ENCODE measurements around the gene BSN. TPM values are rescaled to one million over a fixed set of nuclear protein-coding genes. Genes with fewer than 3 reads are reported as not detected.

Gene BSN, protein sequence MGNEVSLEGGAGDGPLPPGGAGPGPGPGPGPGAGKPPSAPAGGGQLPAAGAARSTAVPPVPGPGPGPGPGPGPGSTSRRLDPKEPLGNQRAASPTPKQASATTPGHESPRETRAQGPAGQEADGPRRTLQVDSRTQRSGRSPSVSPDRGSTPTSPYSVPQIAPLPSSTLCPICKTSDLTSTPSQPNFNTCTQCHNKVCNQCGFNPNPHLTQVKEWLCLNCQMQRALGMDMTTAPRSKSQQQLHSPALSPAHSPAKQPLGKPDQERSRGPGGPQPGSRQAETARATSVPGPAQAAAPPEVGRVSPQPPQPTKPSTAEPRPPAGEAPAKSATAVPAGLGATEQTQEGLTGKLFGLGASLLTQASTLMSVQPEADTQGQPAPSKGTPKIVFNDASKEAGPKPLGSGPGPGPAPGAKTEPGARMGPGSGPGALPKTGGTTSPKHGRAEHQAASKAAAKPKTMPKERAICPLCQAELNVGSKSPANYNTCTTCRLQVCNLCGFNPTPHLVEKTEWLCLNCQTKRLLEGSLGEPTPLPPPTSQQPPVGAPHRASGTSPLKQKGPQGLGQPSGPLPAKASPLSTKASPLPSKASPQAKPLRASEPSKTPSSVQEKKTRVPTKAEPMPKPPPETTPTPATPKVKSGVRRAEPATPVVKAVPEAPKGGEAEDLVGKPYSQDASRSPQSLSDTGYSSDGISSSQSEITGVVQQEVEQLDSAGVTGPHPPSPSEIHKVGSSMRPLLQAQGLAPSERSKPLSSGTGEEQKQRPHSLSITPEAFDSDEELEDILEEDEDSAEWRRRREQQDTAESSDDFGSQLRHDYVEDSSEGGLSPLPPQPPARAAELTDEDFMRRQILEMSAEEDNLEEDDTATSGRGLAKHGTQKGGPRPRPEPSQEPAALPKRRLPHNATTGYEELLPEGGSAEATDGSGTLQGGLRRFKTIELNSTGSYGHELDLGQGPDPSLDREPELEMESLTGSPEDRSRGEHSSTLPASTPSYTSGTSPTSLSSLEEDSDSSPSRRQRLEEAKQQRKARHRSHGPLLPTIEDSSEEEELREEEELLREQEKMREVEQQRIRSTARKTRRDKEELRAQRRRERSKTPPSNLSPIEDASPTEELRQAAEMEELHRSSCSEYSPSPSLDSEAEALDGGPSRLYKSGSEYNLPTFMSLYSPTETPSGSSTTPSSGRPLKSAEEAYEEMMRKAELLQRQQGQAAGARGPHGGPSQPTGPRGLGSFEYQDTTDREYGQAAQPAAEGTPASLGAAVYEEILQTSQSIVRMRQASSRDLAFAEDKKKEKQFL (N-terminal part only)
- 10 to 100 TPM in 1 of 2 donors, under 1 TPM in 1; 0.82 to 11.6 TPM for total RNA-seq

DNA sequence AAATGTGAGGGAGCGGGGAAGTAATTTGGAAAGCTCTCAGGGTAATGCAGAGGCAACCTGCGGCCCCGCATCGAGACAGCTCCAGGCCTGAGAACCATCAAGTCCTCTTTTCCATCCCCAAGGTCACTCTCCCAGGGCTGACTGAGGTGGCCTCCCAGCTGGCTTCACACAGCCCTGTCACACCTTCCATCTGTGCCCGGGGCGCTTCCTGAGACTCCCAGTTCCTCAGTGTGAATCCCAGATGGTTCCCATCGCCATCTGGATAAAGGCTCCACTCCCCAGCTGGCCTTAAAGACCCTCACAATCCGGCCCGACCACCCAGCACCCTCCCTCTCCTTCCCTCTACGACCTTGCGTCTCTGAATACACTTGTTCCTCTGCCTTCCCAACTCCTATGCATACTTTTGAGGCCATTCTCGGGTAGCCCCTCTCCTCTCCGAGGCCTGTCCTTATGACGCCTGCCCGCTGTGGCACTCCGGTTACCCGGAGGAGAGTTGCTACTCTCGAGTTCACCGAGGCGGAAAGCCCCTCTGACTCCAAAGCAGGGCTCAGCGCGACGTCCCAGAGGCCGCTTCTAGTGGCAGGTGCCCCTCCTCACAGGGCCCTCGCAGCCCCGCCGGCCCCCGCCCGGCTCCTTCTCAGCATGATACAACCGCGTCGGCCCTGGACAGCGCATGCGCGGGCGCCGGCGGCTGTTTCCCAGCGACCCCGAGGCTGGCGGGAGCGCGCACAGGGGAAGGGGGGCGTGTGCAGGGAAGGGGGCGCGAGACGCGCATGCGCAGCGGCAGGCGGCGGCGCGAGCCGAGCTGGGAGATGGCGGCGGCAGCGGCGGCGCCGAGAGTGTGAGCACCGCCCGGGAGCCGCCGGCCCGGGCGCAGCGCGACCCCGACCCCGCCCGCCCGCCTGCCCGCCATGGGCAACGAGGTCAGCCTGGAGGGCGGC is at the start of gene BSN:
Gene BSN (plus strand): TSS at position 786 of the 941 bp plus-strand sequence. CDS start 126 bp downstream, at position 912.
- peak; percentile 85 for DNase-seq (ENCODE audit: low spot score)
- intact Hi-C loops (cut with DNase I), result no loop called here
- Histone ChIP-seq H3K27ac (peak within 1 kb of the TSS; percentile 69 to 73), H3K36me3 (no peaks in the 10 kb centered on the region), H3K4me1 (replicated peaks) (peaks cover 7% of the 10 kb centered on the region), H3K27me3 (replicated peaks; ENCODE audit: insufficient read depth) (no peaks in the 10 kb centered on the region), H3K4me3 (peak within 1 kb of the TSS; percentile 59 to 72), H3K9me3 (no peaks in the 10 kb centered on the region)
- 3% methylated on average over 64 of the region's 76 CpGs for WGBS
- TF ChIP-seq, protein P1, sequence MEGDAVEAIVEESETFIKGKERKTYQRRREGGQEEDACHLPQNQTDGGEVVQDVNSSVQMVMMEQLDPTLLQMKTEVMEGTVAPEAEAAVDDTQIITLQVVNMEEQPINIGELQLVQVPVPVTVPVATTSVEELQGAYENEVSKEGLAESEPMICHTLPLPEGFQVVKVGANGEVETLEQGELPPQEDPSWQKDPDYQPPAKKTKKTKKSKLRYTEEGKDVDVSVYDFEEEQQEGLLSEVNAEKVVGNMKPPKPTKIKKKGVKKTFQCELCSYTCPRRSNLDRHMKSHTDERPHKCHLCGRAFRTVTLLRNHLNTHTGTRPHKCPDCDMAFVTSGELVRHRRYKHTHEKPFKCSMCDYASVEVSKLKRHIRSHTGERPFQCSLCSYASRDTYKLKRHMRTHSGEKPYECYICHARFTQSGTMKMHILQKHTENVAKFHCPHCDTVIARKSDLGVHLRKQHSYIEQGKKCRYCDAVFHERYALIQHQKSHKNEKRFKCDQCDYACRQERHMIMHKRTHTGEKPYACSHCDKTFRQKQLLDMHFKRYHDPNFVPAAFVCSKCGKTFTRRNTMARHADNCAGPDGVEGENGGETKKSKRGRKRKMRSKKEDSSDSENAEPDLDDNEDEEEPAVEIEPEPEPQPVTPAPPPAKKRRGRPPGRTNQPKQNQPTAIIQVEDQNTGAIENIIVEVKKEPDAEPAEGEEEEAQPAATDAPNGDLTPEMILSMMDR (IDR thresholded peaks at IDR 0.05), result peak in 2 of 4 experiments; percentile 5 to 10
- TF ChIP-seq POLR2A (IDR thresholded peaks at IDR 0.05) (peak; percentile 32), POLR2AphosphoS5 (IDR thresholded peaks at IDR 0.05) (peak; percentile 85)

DNA sequence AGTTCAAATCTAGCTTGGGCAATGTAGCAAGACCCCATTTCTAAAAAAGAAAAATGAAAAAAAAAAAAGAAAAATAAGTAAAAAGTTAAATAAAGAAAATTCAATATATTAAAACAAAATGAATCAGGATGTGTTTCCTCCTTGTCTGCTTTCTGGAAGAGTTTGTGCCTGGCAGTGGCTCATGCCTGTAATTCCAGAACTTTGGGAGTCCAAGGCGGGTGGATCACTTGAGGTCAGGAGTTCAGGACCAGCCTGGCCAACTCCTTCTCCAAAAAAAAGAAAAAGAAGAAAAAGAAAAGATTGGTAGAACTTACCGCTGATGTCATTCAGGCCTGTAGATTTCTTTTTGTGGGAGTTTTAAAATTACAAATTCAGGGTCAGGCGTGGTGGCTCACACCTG is 47.4 kb upstream of the BSN start:
- no peaks in the 10 kb centered on the region for H3K36me3 ChIP-seq
- no peaks in the 10 kb centered on the region for H3K27me3 ChIP-seq (replicated peaks; ENCODE audit: insufficient read depth)
- intact Hi-C loops (cut with DNase I), result no loop called here
- no peak overlapping the region for H3K4me3 ChIP-seq
- TF ChIP-seq POLR2AphosphoS5 (IDR thresholded peaks at IDR 0.05) (no peak), POLR2A (IDR thresholded peaks at IDR 0.05) (no peak)
- TF ChIP-seq, protein P1 (IDR thresholded peaks at IDR 0.05), result no peak
- WGBS, result 92% methylated on average over 3 of the region's 3 CpGs
- H3K4me1 ChIP-seq (replicated peaks), result no peaks in the 10 kb centered on the region
- DNase-seq (ENCODE audit: low spot score), result no peak
- no peaks in the 10 kb centered on the region for H3K9me3 ChIP-seq
- H3K27ac ChIP-seq, result no peak overlapping the region

DNA sequence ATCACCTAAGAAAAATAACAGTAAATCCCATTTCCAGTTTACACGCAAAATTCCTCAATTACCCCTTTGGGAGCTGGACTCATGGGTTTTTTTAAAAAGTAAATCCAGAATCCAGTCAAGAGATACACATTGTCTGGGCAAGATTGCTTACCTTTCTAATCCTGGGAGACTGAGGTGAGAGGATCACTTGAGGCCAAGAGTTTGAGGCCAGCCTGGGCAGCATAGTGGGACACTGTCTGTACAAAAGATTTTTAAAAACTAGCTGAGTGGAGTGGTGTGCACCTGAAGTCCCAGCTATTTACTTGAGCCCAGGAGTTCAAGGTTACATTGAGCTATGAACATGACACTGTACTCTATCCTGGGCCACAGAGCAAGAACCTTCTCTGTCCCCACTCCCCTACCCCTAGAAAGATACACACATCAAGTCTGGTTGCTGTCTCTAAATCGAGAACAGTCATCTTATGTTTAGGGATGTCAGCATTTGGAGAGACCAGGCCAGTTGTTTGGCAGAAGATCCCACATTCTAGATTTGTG is 45.2 kb upstream of the BSN start:
- TF ChIP-seq, protein P1 (IDR thresholded peaks at IDR 0.05), result no peak
- TF ChIP-seq POLR2AphosphoS5 (IDR thresholded peaks at IDR 0.05) (no peak), POLR2A (IDR thresholded peaks at IDR 0.05) (no peak)
- Histone ChIP-seq H3K27me3 (replicated peaks; ENCODE audit: insufficient read depth) (no peaks in the 10 kb centered on the region), H3K36me3 (no peaks in the 10 kb centered on the region), H3K27ac (no peak overlapping the region), H3K9me3 (no peaks in the 10 kb centered on the region), H3K4me1 (replicated peaks) (no peaks in the 10 kb centered on the region), H3K4me3 (no peak overlapping the region)
- intact Hi-C loops (cut with DNase I), result no loop called here
- 38% methylated on average over 2 of the region's 2 CpGs for WGBS
- DNase-seq (ENCODE audit: low spot score), result no peak

DNA sequence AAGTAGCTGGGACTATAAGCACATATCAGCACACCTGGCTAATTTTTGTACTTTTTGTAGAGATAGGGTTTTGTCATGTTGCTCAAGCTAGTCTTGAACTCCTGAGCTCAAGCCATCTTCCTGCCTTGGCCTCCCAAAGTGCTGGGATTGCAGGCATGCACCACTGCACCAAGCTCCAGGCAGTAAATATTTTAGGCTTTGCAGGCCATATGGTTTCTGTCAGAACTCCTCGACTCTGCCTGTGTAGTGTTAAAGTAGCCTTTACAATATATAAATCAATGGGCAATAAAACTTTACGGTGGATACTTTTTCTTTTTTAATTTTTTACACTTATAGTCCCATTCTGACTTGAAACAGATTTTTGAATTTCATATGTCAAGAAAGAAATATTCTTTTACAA is 42.6 kb upstream of the BSN start:
- no peaks in the 10 kb centered on the region for H3K4me1 ChIP-seq (replicated peaks)
- no peak overlapping the region for H3K4me3 ChIP-seq
- intact Hi-C loops (cut with DNase I), result no loop called here
- no peak for DNase-seq (ENCODE audit: low spot score)
- WGBS, result 51% methylated on average over 2 of the region's 2 CpGs
- no peaks in the 10 kb centered on the region for H3K27me3 ChIP-seq (replicated peaks; ENCODE audit: insufficient read depth)
- no peaks in the 10 kb centered on the region for H3K9me3 ChIP-seq
- H3K36me3 ChIP-seq, result no peaks in the 10 kb centered on the region
- TF ChIP-seq, protein P1 (IDR thresholded peaks at IDR 0.05), result no peak
- TF ChIP-seq POLR2A (IDR thresholded peaks at IDR 0.05) (no peak), POLR2AphosphoS5 (IDR thresholded peaks at IDR 0.05) (no peak)
- no peak overlapping the region for H3K27ac ChIP-seq
